ENCODE measurements around the gene PDSS2.
"Not testable (repeated sequence)": the region's sequence is repeated elsewhere in the genome, so short reads cannot be mapped to it uniquely, and the experiment has no call there.

The PDSS2 gene

GRCh38 chr6:107459283-107460082 lies at the start of gene PDSS2:
Gene PDSS2 (minus strand): TSS chr6:107459564. CDS start chr6:107459285, 279 bp downstream.
- peak; percentile 96 for DNase-seq

GRCh38 chr6:107506145-107506544 lies 46.8 kb upstream of the PDSS2 start:
- no peak for DNase-seq

- DNase-seq, result no peak
These were observed 45.1 kb upstream of the PDSS2 start for GRCh38 chr6:107504270-107505026.

GRCh38 chr6:107496892-107497684 lies 37.7 kb upstream of the PDSS2 start:
- no peak for DNase-seq

- no peak for DNase-seq
These were observed 36.6 kb upstream of the PDSS2 start for GRCh38 chr6:107495971-107496370.

GRCh38 chr6:107495196-107495643 lies 35.9 kb upstream of the PDSS2 start:
- no peak for DNase-seq

- no peak for DNase-seq
These were observed 34.0 kb upstream of the PDSS2 start for GRCh38 chr6:107493158-107494057.

- no peak for DNase-seq
These were observed 32.6 kb upstream of the PDSS2 start for GRCh38 chr6:107491760-107492660.

- DNase-seq, result no peak
These were observed 31.8 kb upstream of the PDSS2 start for GRCh38 chr6:107491138-107491609.

- DNase-seq, result no peak
These were observed 31.3 kb upstream of the PDSS2 start for GRCh38 chr6:107490566-107491137.

GRCh38 chr6:107489636-107490565 lies 30.5 kb upstream of the PDSS2 start, which contains the start of gene SOBP:
Gene SOBP (plus strand): TSS chr6:107490117. CDS start chr6:107490617, 500 bp downstream.
- peak; percentile 73 for DNase-seq

GRCh38 chr6:107488875-107489635 lies 29.7 kb upstream of the PDSS2 start:
- DNase-seq, result no peak

GRCh38 chr6:107488174-107488874 lies 29.0 kb upstream of the PDSS2 start:
- no peak for DNase-seq

GRCh38 chr6:107485157-107485556 lies 25.8 kb upstream of the PDSS2 start:
- no peak for DNase-seq

- no peak for DNase-seq
These were observed 19.8 kb upstream of the PDSS2 start for GRCh38 chr6:107479089-107479690.

- DNase-seq, result not testable (repeated sequence)
These were observed 16.5 kb upstream of the PDSS2 start for GRCh38 chr6:107475826-107476225.

- DNase-seq, result not testable (repeated sequence)
These were observed 16.0 kb upstream of the PDSS2 start for GRCh38 chr6:107475360-107475759.

All from NCI-H1436 (cell line).